Astrocyte (in vitro differentiated cells and primary cell): ENCODE data around the gene UCP2. TPM values are rescaled to one million over a fixed set of nuclear protein-coding genes. Genes with fewer than 3 reads are reported as not detected.

Experiments
- DNase-seq: peaks from one replicate; pipeline ENCODE4 v3.0.0-alpha.2; 2010; ENCODE audit warnings: low read depth
- FAIRE-seq: peaks from 2 replicates; lab custom pipeline; 2011; peaks lifted over from hg19 to GRCh38; lab: Jason Lieb, UNC
- H2AFZ ChIP-seq: 2 replicates; pipeline ENCODE4 v1.6.0; 2012; ENCODE audit warnings: low read depth, low read length, inconsistent platforms
- H3K27ac ChIP-seq: 2 replicates; pipeline ENCODE4 v1.5.1; 2011; ENCODE audit warnings: low read depth, low read length, inconsistent platforms
- H3K27me3 ChIP-seq: 2 replicates; pipeline ENCODE4 v1.6.0; 2011; ENCODE audit warnings: low read length, inconsistent platforms; ENCODE audit not compliant: insufficient read depth
- H3K36me3 ChIP-seq: 2 replicates; pipeline ENCODE4 v1.5.1; 2011; ENCODE audit warnings: low read length, inconsistent platforms; ENCODE audit not compliant: insufficient read depth
- H3K4me1 ChIP-seq: 2 replicates; pipeline ENCODE4 v1.5.1; 2011; ENCODE audit warnings: low read length, inconsistent platforms; ENCODE audit not compliant: insufficient read depth
- H3K4me2 ChIP-seq: 2 replicates; pipeline ENCODE4 v1.6.0; 2012; ENCODE audit warnings: low read length, inconsistent platforms
- H3K4me3 ChIP-seq: 2 replicates; pipeline ENCODE4 v1.5.1; 2011; ENCODE audit warnings: low read depth, mild to moderate bottlenecking, low read length, inconsistent platforms; ENCODE audit not compliant: insufficient read depth
- H3K79me2 ChIP-seq: 2 replicates; pipeline ENCODE4 v1.6.0; 2012; ENCODE audit warnings: mild to moderate bottlenecking, low read length, inconsistent platforms; ENCODE audit not compliant: insufficient read depth
- H3K9ac ChIP-seq: 2 replicates; pipeline ENCODE4 v1.6.0; 2012; ENCODE audit warnings: mild to moderate bottlenecking, low read length, inconsistent platforms
- H3K9me3 ChIP-seq: 2 replicates; pipeline ENCODE4 v1.5.1; 2012; ENCODE audit warnings: low read depth, mild to moderate bottlenecking, low read length, inconsistent platforms; ENCODE audit not compliant: insufficient read depth
- H4K20me1 ChIP-seq: 2 replicates; pipeline ENCODE4 v1.6.0; 2012; ENCODE audit warnings: low read length, inconsistent platforms; ENCODE audit not compliant: insufficient read depth
- H3K27ac Mint-ChIP-seq: one replicate; pipeline ENCODE4 v1.8.0; 2021; ENCODE audit warnings: mild to moderate bottlenecking, mixed read lengths; ENCODE audit not compliant: unreplicated experiment
- H3K27me3 Mint-ChIP-seq: one replicate; pipeline ENCODE4 v1.8.0; 2021; ENCODE audit warnings: low read depth, mixed read lengths; ENCODE audit not compliant: unreplicated experiment
- H3K36me3 Mint-ChIP-seq: one replicate; pipeline ENCODE4 v1.8.0; 2021; ENCODE audit warnings: low read depth, mixed read lengths; ENCODE audit not compliant: unreplicated experiment
- H3K4me1 Mint-ChIP-seq: one replicate; pipeline ENCODE4 v1.8.0; 2021; ENCODE audit warnings: low read depth, mixed read lengths; ENCODE audit not compliant: unreplicated experiment
- H3K4me3 Mint-ChIP-seq: one replicate; pipeline ENCODE4 v1.8.0; 2021; ENCODE audit warnings: mild to moderate bottlenecking, moderate library complexity, mixed read lengths; ENCODE audit not compliant: unreplicated experiment
- H3K9me3 Mint-ChIP-seq: one replicate; pipeline ENCODE4 v1.8.0; 2021; ENCODE audit warnings: mild to moderate bottlenecking, mixed read lengths; ENCODE audit not compliant: unreplicated experiment
- CTCF ChIP-seq: IDR thresholded peaks from 2 replicates; pipeline ENCODE4 v1.5.1; 2011; ENCODE audit warnings: low read depth, mild to moderate bottlenecking, inconsistent platforms, low read length, moderate library complexity; ENCODE audit not compliant: insufficient read depth
- EZH2 ChIP-seq: IDR thresholded peaks from 2 replicates; pipeline ENCODE4 v1.6.1; 2012; ENCODE audit warnings: mild to moderate bottlenecking, low read length, inconsistent platforms; ENCODE audit not compliant: insufficient read depth
- total RNA-seq: library from RNA; stranded (reverse); gene quantifications from 2 replicates; pipeline ENCODE4 v1.2.1, GENCODE V29; 2021

UCP2 gene
- total RNA-seq, 1 donor from 2014 or later: 83.0 TPM

GRCh38 chr11:73944901-73945300 lies 37.7 kb downstream of the UCP2 start:
- Histone ChIP-seq H3K9me3 (peaks cover 3% of the 10 kb centered on the region), H3K36me3 (no peaks in the 10 kb centered on the region), H2AFZ (no peak overlapping the region), H3K27me3 (no peaks in the 10 kb centered on the region), H3K4me3 (no peak overlapping the region), H3K9ac (no peak overlapping the region), H3K27ac (no peak overlapping the region), H3K79me2 (no peaks in the 10 kb centered on the region), H3K4me1 (no peaks in the 10 kb centered on the region), H3K4me2 (no peak overlapping the region), H4K20me1 (no peaks in the 10 kb centered on the region)
- no peak for TF ChIP-seq EZH2
- no peak for TF ChIP-seq CTCF
- Mint-ChIP-seq H3K27ac (no peak overlapping the region), H3K36me3 (peaks cover 11% of the 10 kb centered on the region), H3K4me3 (no peak overlapping the region), H3K4me1 (no peaks in the 10 kb centered on the region), H3K27me3 (no peaks in the 10 kb centered on the region), H3K9me3 (peaks cover 16% of the 10 kb centered on the region)
- no peak for DNase-seq
- FAIRE-seq: no peak

- H3K36me3 Mint-ChIP-seq: peaks cover 11% of the 10 kb centered on the region
These were observed 38.6 kb downstream of the UCP2 start for GRCh38 chr11:73944085-73944484.

More at GRCh38 chr11:73944085-73944484, 38.6 kb downstream of the UCP2 start:
- H3K4me1 Mint-ChIP-seq: no peaks in the 10 kb centered on the region
- H3K27me3 ChIP-seq: no peaks in the 10 kb centered on the region
- no peak overlapping the region for H3K27ac ChIP-seq
- H3K36me3 ChIP-seq: no peaks in the 10 kb centered on the region
- DNase-seq (no peak), FAIRE-seq (no peak)
- TF ChIP-seq EZH2 (no peak), CTCF (no peak)
- H3K9ac ChIP-seq: no peak overlapping the region
- peaks cover 19% of the 10 kb centered on the region for H3K9me3 Mint-ChIP-seq
- peaks cover 3% of the 10 kb centered on the region for H3K9me3 ChIP-seq
- no peak overlapping the region for H3K4me2 ChIP-seq
- no peaks in the 10 kb centered on the region for H3K79me2 ChIP-seq
- no peak overlapping the region for H3K4me3 ChIP-seq
- H3K27me3 Mint-ChIP-seq: no peaks in the 10 kb centered on the region
- H4K20me1 ChIP-seq: no peaks in the 10 kb centered on the region
- H3K4me1 ChIP-seq: no peaks in the 10 kb centered on the region
- H2AFZ ChIP-seq: no peak overlapping the region
- no peak overlapping the region for H3K4me3 Mint-ChIP-seq
- H3K27ac Mint-ChIP-seq: no peak overlapping the region
